SH-SY5Y (cell line): Measurements from ENCODE around the gene NPTX2.

Source experiments
- GATA2 ChIP-seq: IDR thresholded peaks from 2 replicates; pipeline ENCODE4 v1.6.1; 2011; ENCODE audit warnings: mild to moderate bottlenecking, low read depth, low read length
- GATA3 ChIP-seq: IDR thresholded peaks from 2 replicates; pipeline ENCODE4 v1.6.1; 2011; ENCODE audit warnings: low read depth, mild to moderate bottlenecking, low read length, moderate library complexity

GRCh38 chr7:98654524-98655272, 37.6 kb downstream of the NPTX2 start:
- TF ChIP-seq GATA2: no peak
- TF ChIP-seq GATA3: 0 out of 2 replicates have a peak, but pooled peaks have one; percentile 21
